IMR-90 (cell line): ENCODE results near the gene OTULINL.

Source experiments
- CEBPB ChIP-seq: IDR thresholded peaks from 2 replicates; pipeline ENCODE4 v1.6.1; 2012; ENCODE audit warnings: low read depth, low read length, improper control_type of control experiment
- FOS ChIP-seq: fragments of 150-350 bp; IDR thresholded peaks from 2 replicates; pipeline ENCODE4 v1.6.1; 2016; ENCODE audit warnings: low read depth, low read length
- MXI1 ChIP-seq: IDR thresholded peaks from 2 replicates; pipeline ENCODE4 v1.6.1; 2012; ENCODE audit warnings: low read depth, mild to moderate bottlenecking, low read length, moderate library complexity, borderline replicate concordance
- NFE2L2 ChIP-seq: fragments of 150-350 bp; IDR thresholded peaks from 2 replicates; pipeline ENCODE4 v1.6.1; 2016; ENCODE audit warnings: low read depth, mild to moderate bottlenecking, low read length
- POLR2A ChIP-seq: IDR thresholded peaks from 2 replicates; pipeline ENCODE4 v1.6.1; 2012; ENCODE audit warnings: mild to moderate bottlenecking, low read depth, low read length
- RAD21 ChIP-seq: IDR thresholded peaks from 2 replicates; pipeline ENCODE4 v1.6.1; 2012; ENCODE audit warnings: low read length, improper control_type of control experiment
- RCOR1 ChIP-seq: IDR thresholded peaks from 2 replicates; pipeline ENCODE4 v1.6.1; 2012; ENCODE audit warnings: mild to moderate bottlenecking, low read length, improper control_type of control experiment; ENCODE audit not compliant: insufficient replicate concordance
- SMC3 ChIP-seq: fragments of 150-350 bp; IDR thresholded peaks from 2 replicates; pipeline ENCODE4 v1.6.1; 2016; ENCODE audit warnings: low read depth, mild to moderate bottlenecking, antibody characterized with exemption, low read length, moderate library complexity
- TF ChIP-seq, protein P1 (sequence below): conservative IDR thresholded peaks from 2 replicates; pipeline ENCODE4 v1.5.1; 2012; ENCODE audit warnings: mild to moderate bottlenecking, low read depth, low read length, improper control_type of control experiment

DNA sequence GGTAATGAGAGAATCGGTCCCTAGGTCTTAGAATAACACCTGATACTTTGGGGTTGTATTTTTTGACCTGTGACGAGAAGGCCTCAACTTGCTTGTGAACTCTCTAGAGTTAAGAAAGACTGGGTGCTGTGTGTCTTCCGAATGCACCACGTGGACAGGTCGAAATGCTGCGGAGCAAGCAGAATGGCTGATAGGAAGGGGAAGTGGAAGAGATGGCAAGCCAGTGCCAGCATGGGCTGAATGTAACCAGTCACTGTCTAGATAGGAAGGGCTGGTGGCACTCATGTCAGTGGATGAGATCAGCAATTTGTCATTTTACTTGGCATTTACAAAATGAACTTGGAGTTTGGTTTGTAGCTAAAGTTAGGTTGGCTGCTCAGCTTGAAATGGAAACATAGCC is 5.6 kb downstream of the OTULINL start:
- TF ChIP-seq, protein P1, sequence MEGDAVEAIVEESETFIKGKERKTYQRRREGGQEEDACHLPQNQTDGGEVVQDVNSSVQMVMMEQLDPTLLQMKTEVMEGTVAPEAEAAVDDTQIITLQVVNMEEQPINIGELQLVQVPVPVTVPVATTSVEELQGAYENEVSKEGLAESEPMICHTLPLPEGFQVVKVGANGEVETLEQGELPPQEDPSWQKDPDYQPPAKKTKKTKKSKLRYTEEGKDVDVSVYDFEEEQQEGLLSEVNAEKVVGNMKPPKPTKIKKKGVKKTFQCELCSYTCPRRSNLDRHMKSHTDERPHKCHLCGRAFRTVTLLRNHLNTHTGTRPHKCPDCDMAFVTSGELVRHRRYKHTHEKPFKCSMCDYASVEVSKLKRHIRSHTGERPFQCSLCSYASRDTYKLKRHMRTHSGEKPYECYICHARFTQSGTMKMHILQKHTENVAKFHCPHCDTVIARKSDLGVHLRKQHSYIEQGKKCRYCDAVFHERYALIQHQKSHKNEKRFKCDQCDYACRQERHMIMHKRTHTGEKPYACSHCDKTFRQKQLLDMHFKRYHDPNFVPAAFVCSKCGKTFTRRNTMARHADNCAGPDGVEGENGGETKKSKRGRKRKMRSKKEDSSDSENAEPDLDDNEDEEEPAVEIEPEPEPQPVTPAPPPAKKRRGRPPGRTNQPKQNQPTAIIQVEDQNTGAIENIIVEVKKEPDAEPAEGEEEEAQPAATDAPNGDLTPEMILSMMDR = no peak
- TF ChIP-seq MXI1 (no peak), CEBPB (no peak), NFE2L2 (no peak), SMC3 (no peak), FOS (no peak), RCOR1 (no peak), POLR2A (no peak), RAD21 (no peak)
